Fibroblast of mammary gland (primary cell): Measurements from ENCODE around the gene SKI.

Experiments used
- DNase-seq: peaks from one replicate; pipeline ENCODE4 v3.0.0-alpha.2; 2010; ENCODE audit warnings: low read depth
- H3K4me3 ChIP-seq: 2 replicates; pipeline ENCODE4 v1.5.1; 2011; ENCODE audit warnings: low read depth, mild to moderate bottlenecking, low read length, moderate library complexity; ENCODE audit not compliant: control insufficient read depth
- CTCF ChIP-seq: conservative IDR thresholded peaks from 2 replicates; pipeline ENCODE4 v1.5.1; 2011; ENCODE audit warnings: low read depth, low read length, inconsistent platforms; ENCODE audit not compliant: control insufficient read depth, insufficient read depth

Gene SKI

GRCh38 chr1:2230781-2231531 is 2.8 kb downstream of the SKI start:
- TF ChIP-seq CTCF, result no peak
- peak overlapping the region; percentile 60 for H3K4me3 ChIP-seq
- DNase-seq, result peak; percentile 39

- DNase-seq, result peak; percentile 78
- no peak for TF ChIP-seq CTCF
- H3K4me3 ChIP-seq, result peak overlapping the region; percentile 60
These were observed 3.6 kb downstream of the SKI start for GRCh38 chr1:2231532-2232254.

- no peak for TF ChIP-seq CTCF
- DNase-seq, result no peak
- H3K4me3 ChIP-seq, result peak overlapping the region; percentile 60
These were observed 4.3 kb downstream of the SKI start for GRCh38 chr1:2232255-2232915.

- no peak for TF ChIP-seq CTCF
- H3K4me3 ChIP-seq, result peak overlapping the region; percentile 60
- DNase-seq, result no peak
These were observed 4.9 kb downstream of the SKI start for GRCh38 chr1:2232916-2233438.

GRCh38 chr1:2233468-2233867 is 5.3 kb downstream of the SKI start:
- peak overlapping the region; percentile 16 for H3K4me3 ChIP-seq
- no peak for DNase-seq
- no peak for TF ChIP-seq CTCF

- no peak for TF ChIP-seq CTCF
- peak; percentile 96 for DNase-seq
- H3K4me3 ChIP-seq, result peak overlapping the region; percentile 16
These were observed 6.1 kb downstream of the SKI start for GRCh38 chr1:2233997-2234761.
